Esophagus squamous epithelium (tissue), 5 donors: ENCODE results near the gene MTIF3. TPM values are rescaled to one million over a fixed set of nuclear protein-coding genes. Genes with fewer than 3 reads are reported as not detected.

ENCODE experiments used
- DNase-seq: peaks from one replicate; lab custom pipeline; 2025; lab: John Stamatoyannopoulos, UW
- H3K27ac ChIP-seq, 4 donors: fragments of 200-600 bp; sonication (generic); one replicate each; pipeline ENCODE4 v1.5.1; 2016 to 2019; ENCODE audit warnings: mild to moderate bottlenecking in 1 of 4
- H3K27me3 ChIP-seq, 4 donors: fragments of 200-600 bp; sonication (generic); 1 replicate in 3 of 4; 2 replicates in 1 of 4; pipeline versions ENCODE4 v1.5.1 to v1.6.0; 2017 to 2021; ENCODE audit warnings: antibody characterized with exemption in 1 of 4
- H3K36me3 ChIP-seq, 3 donors: fragments of 200-600 bp; sonication (generic); one replicate each; pipeline ENCODE4 v1.5.1; 2016 to 2019
- H3K4me1 ChIP-seq, 3 donors: fragments of 200-600 bp; sonication (generic); one replicate each; pipeline ENCODE4 v1.5.1; 2017 to 2019
- H3K4me3 ChIP-seq, 4 donors: fragments of 200-600 bp; sonication (generic); 1 replicate in 3 of 4; 2 replicates in 1 of 4; pipeline ENCODE4 v1.5.1; 2016 to 2019; ENCODE audit warnings: mild to moderate bottlenecking in 2 of 4, moderate library complexity in 1 of 4
- H3K9me3 ChIP-seq, 3 donors: fragments of 200-600 bp; sonication (generic); one replicate each; pipeline ENCODE4 v1.5.1; 2016 to 2019
- CTCF ChIP-seq, 6 experiments: fragments of 450-650 bp in 4 of 6; fragments of 200-600 bp in 2 of 6; sonication (generic) in 2 of 6; IDR thresholded peaks; one replicate each; pipeline ENCODE4 v1.5.1; 2016 to 2019; ENCODE audit warnings: antibody characterized with exemption in 6 of 6, mild to moderate bottlenecking in 4 of 6, moderate library complexity in 4 of 6
- POLR2A ChIP-seq, 4 donors: fragments of 450-650 bp; IDR thresholded peaks; one replicate each; pipeline ENCODE4 v1.6.1; 2017; ENCODE audit warnings: antibody characterized with exemption in 4 of 4, mild to moderate bottlenecking in 4 of 4, moderate library complexity in 3 of 4
- WGBS, 2 donors: methylation state at CpG; one replicate each; pipeline ENCODE4 v1.1.5; 2018; 5-methylcytosine and 5-hydroxymethylcytosine counted together
- intact Hi-C: fragments of 100-400 bp; cut with DNase I; formaldehyde crosslinking; loops from one replicate; pipeline ENCODE4 v1.15.0; 2022
- total RNA-seq, 4 donors: library from RNA; depleted of rRNA; stranded (reverse); fragments of >200 nt; gene quantifications; one replicate each; pipeline ENCODE4 v1.1.0, GENCODE V29; 2016
- donor health status: DM: yes; HTN: yes; CAD: no.

The MTIF3 gene
- total RNA-seq, 4 donors from 2014 or later, result 31.1 to 41.7 (median 35.0) TPM

- intact Hi-C loops, result no loop called here
Measured at GRCh38 chr13:27432611-27433210, 17.7 kb downstream of the MTIF3 start.

GRCh38 chr13:27432180-27432579, 18.2 kb downstream of the MTIF3 start:
- WGBS, 2 donors, result 89 to 90% methylated on average over 3 of the region's 3 CpGs
- no peak overlapping the region for H3K4me3 ChIP-seq
- TF ChIP-seq CTCF (IDR thresholded peaks at IDR 0.05), result no peak
- TF ChIP-seq POLR2A (IDR thresholded peaks at IDR 0.05), result no peak
- peaks cover 7 to 19% (median 11%) of the 10 kb centered on the region in 3 donors for H3K4me1 ChIP-seq
- no peak for DNase-seq
- H3K27ac ChIP-seq, result no peak overlapping the region
- H3K9me3 ChIP-seq, result no peaks in the 10 kb centered on the region
- no peaks in the 10 kb centered on the region for H3K27me3 ChIP-seq
- peaks cover 0 to 100% (median 51%) of the 10 kb centered on the region in 3 donors for H3K36me3 ChIP-seq
- intact Hi-C loops, result no loop called here

More at GRCh38 chr13:27432611-27433210, 17.7 kb downstream of the MTIF3 start:
- H3K4me3 ChIP-seq, result no peak overlapping the region
- no peak for TF ChIP-seq POLR2A (IDR thresholded peaks at IDR 0.05)
- no peak for TF ChIP-seq CTCF (IDR thresholded peaks at IDR 0.05)
- DNase-seq, result no peak
- 73 to 79% methylated on average over 12 of the region's 12 CpGs for whole genome bisulfite sequencing, 2 donors
- H3K4me1 ChIP-seq, result peaks cover 2 to 13% (median 5%) of the 10 kb centered on the region in 3 donors
- H3K27me3 ChIP-seq, result no peaks in the 10 kb centered on the region
- H3K27ac ChIP-seq, result no peak overlapping the region
- H3K36me3 ChIP-seq, result peaks cover 0 to 99% (median 51%) of the 10 kb centered on the region in 3 donors
- no peaks in the 10 kb centered on the region for H3K9me3 ChIP-seq

DNA sequence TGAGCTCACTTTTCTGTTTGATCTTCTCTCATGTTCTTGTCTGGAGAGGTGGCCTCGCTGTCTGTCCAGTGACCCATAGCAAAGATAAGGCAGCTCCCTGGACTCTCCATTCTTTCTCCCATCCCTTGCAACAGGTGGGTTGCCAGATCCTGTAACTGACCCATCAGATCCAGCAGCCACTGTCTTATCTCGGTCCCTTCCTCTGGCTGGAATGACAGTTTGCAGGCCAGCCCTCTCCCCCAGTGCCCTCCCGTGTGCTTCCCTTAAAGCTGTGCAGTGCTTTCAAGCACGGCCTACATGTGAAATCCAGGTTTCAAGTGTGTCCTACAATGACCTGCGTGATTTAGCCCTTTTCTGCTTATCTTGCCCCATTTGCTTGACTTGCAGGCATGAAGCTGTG, 22.2 kb downstream of the MTIF3 start:
- no peak for TF ChIP-seq CTCF (IDR thresholded peaks at IDR 0.05)
- no peak for TF ChIP-seq POLR2A (IDR thresholded peaks at IDR 0.05)
- 90 to 92% methylated on average over 5 of the region's 5 CpGs for WGBS, 2 donors
- Histone ChIP-seq H3K36me3 (peaks cover 0 to 60% (median 36%) of the 10 kb centered on the region in 3 donors), H3K9me3 (no peaks in the 10 kb centered on the region), H3K27me3 (no peaks in the 10 kb centered on the region), H3K27ac (peak overlapping the region in 3 of 4 donors; percentile 92 to 95 (median 93)), H3K4me3 (no peak overlapping the region), H3K4me1 (peaks cover 24 to 54% (median 29%) of the 10 kb centered on the region in 3 donors)
- no peak for DNase-seq
- intact Hi-C loops, result no loop called here

- no peak for DNase-seq
- no peaks in the 10 kb centered on the region for H3K27me3 ChIP-seq
- no peak for TF ChIP-seq POLR2A (IDR thresholded peaks at IDR 0.05)
- no peak for TF ChIP-seq CTCF (IDR thresholded peaks at IDR 0.05)
- WGBS, 2 donors, result 85% methylated on average over 2 of the region's 2 CpGs; no CpG with 5 or more reads in 1 of the 2 donors
- H3K36me3 ChIP-seq, result peaks cover 0 to 55% (median 34%) of the 10 kb centered on the region in 3 donors
- intact Hi-C loops, result no loop called here
- peak overlapping the region; percentile 90 to 95 (median 92) for H3K27ac ChIP-seq
- H3K4me1 ChIP-seq, result peaks cover 24 to 54% (median 29%) of the 10 kb centered on the region in 3 donors
- no peaks in the 10 kb centered on the region for H3K9me3 ChIP-seq
- H3K4me3 ChIP-seq, result peak overlapping the region in 1 of 4 donors; percentile 78
Measured at GRCh38 chr13:27427641-27428040, 22.7 kb downstream of the MTIF3 start.

- Histone ChIP-seq H3K36me3 (peaks cover 0 to 39% (median 22%) of the 10 kb centered on the region in 3 donors), H3K27ac (peak overlapping the region; percentile 90 to 95 (median 92)), H3K4me3 (peak overlapping the region; percentile 52 to 78 (median 76)), H3K9me3 (no peaks in the 10 kb centered on the region), H3K27me3 (no peaks in the 10 kb centered on the region), H3K4me1 (peaks cover 24 to 54% (median 29%) of the 10 kb centered on the region in 3 donors)
- WGBS, 2 donors, result 13 to 16% methylated on average over 17 of the region's 17 CpGs
- TF ChIP-seq POLR2A (IDR thresholded peaks at IDR 0.05) (peak in 1 of 4 donors; percentile 49), CTCF (IDR thresholded peaks at IDR 0.05) (peak; percentile 12 to 58 (median 34))
- peak; percentile 55 for DNase-seq
- intact Hi-C loops, result no loop called here
Measured at GRCh38 chr13:27425918-27426630, 24.3 kb downstream of the MTIF3 start.
